Measurements from ENCODE around the gene COL11A2. TPM values are rescaled to one million over a fixed set of nuclear protein-coding genes. Genes with fewer than 3 reads are reported as not detected.
A peak's percentile ranks its signal among the peaks of the same experiment; 100 is the strongest.

COL11A2 gene
- polyA plus RNA-seq, 3 donors = 0.57 TPM; not detected in 2

DNA sequence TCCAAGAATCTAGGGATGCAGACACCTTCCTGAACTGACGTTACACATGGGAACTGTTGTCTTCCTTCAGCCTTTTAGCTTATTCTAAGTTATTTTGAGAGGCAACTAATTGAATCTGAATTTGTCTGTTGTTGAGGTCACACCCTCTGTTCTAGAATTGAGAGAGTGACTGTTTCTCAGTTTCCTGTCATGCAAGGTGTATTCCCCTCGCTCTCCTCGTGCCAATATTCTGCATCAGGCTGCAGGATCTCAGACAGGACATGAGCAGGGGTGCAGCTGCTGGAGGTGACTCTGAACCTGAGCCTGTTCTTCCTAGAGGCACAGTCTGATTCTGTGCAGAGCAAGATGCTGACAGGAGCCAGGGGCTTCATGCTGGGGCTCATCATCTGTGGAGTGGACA, 63.9 kb downstream of the COL11A2 start:
- WGBS (ENCODE audit: insufficient coverage) = 100% methylated on average over 2 of the region's 3 CpGs
- Histone ChIP-seq H2AFZ (ENCODE audit: insufficient read depth, low read depth, low read length, poor library complexity, severe bottlenecking) (no peak overlapping the region), H3K4me1 (ENCODE audit: control insufficient read depth in 1 of 2, insufficient read depth in 2 of 2, low read length in 2 of 2) (peaks cover 5 to 6% of the 10 kb centered on the region in 2 donors), H3K9ac (ENCODE audit: insufficient read depth, low read length, poor library complexity, severe bottlenecking) (no peak overlapping the region), H4K20me1 (ENCODE audit: insufficient read depth, low read length) (no peaks in the 10 kb centered on the region), H3K4me3 (replicated peaks in 1 of 3; ENCODE audit: low read depth in 2 of 3, low read length in 3 of 3) (no peak overlapping the region), H3K27me3 (ENCODE audit: control insufficient read depth in 2 of 2, insufficient read depth in 2 of 2, low read length in 2 of 2) (no peaks in the 10 kb centered on the region), H3K4me2 (replicated peaks; ENCODE audit: extremely low read depth, low read length, poor library complexity, severe bottlenecking) (no peak overlapping the region), H3K79me2 (ENCODE audit: insufficient read depth, low read length) (no peaks in the 10 kb centered on the region), H3K36me3 (replicated peaks in 1 of 2; ENCODE audit: control insufficient read depth in 1 of 2, insufficient read depth in 2 of 2, low read length in 2 of 2) (no peaks in the 10 kb centered on the region), H3K27ac (ENCODE audit: low read depth in 1 of 2, low read length in 2 of 2) (no peak overlapping the region), H3K9me3 (replicated peaks in 1 of 2; ENCODE audit: control insufficient read depth in 1 of 2, insufficient read depth in 1 of 2, low read length in 2 of 2) (peaks cover 10 to 13% of the 10 kb centered on the region in 2 donors)
- TF ChIP-seq, protein P1, sequence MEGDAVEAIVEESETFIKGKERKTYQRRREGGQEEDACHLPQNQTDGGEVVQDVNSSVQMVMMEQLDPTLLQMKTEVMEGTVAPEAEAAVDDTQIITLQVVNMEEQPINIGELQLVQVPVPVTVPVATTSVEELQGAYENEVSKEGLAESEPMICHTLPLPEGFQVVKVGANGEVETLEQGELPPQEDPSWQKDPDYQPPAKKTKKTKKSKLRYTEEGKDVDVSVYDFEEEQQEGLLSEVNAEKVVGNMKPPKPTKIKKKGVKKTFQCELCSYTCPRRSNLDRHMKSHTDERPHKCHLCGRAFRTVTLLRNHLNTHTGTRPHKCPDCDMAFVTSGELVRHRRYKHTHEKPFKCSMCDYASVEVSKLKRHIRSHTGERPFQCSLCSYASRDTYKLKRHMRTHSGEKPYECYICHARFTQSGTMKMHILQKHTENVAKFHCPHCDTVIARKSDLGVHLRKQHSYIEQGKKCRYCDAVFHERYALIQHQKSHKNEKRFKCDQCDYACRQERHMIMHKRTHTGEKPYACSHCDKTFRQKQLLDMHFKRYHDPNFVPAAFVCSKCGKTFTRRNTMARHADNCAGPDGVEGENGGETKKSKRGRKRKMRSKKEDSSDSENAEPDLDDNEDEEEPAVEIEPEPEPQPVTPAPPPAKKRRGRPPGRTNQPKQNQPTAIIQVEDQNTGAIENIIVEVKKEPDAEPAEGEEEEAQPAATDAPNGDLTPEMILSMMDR (IDR thresholded peaks at IDR 0.05) = no peak
- Mint-ChIP-seq H3K27ac (no peak overlapping the region), H3K4me3 (no peak overlapping the region), H3K4me1 (peaks cover 5% of the 10 kb centered on the region), H3K36me3 (peaks cover 0 to 3% of the 10 kb centered on the region in 2 donors), H3K27me3 (ENCODE audit: low read depth in 3 of 3) (peaks cover 3 to 10% (median 5%) of the 10 kb centered on the region in 3 donors), H3K9me3 (peaks cover 9 to 18% (median 12%) of the 10 kb centered on the region in 7 donors)
- intact Hi-C loops (cut with micrococcal nuclease) = no loop called here
- no peak for DNase-seq

DNA sequence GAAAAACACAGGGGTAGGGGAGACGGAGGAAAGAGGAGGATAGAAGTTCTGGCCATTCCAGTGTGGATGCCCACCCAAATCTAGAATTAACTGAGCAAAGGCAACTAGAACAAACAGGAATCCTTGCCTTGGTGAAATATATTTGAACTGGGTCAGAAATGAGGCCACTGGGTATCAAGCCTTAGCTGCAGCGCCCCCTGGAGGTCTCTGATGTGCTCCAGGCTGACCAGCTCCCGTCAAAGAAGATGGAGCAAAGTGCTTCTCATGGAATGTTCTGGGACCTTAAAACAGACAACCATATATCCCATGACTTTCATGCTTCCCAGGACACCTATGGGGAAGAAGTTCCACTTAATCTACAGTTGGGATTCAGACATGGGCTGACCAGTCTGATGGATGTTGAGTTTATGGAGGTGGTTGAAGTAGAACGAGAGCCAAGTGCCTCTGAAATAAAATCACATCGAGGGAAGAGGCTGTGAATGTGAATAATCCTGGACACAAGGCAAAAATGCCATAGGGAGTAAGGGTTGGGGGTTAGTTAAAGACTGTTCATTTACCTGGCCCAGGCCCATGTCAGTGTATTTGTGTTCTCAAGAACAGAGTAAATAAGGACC, 66.1 kb downstream of the COL11A2 start:
- no peaks in the 10 kb centered on the region for H3K36me3 ChIP-seq (replicated peaks in 1 of 2; ENCODE audit: control insufficient read depth in 1 of 2, insufficient read depth in 2 of 2, low read length in 2 of 2)
- no peak overlapping the region for H3K4me3 ChIP-seq (replicated peaks in 1 of 3; ENCODE audit: low read depth in 2 of 3, low read length in 3 of 3)
- H3K27me3 ChIP-seq (ENCODE audit: control insufficient read depth in 2 of 2, insufficient read depth in 2 of 2, low read length in 2 of 2) = no peaks in the 10 kb centered on the region
- peaks cover 0 to 3% of the 10 kb centered on the region in 2 donors for H3K36me3 Mint-ChIP-seq
- no peak overlapping the region for H2AFZ ChIP-seq (ENCODE audit: insufficient read depth, low read depth, low read length, poor library complexity, severe bottlenecking)
- no peaks in the 10 kb centered on the region for H3K4me1 ChIP-seq (ENCODE audit: control insufficient read depth in 1 of 2, insufficient read depth in 2 of 2, low read length in 2 of 2)
- no peak overlapping the region for H3K27ac Mint-ChIP-seq
- no peak overlapping the region for H3K27ac ChIP-seq (ENCODE audit: low read depth in 1 of 2, low read length in 2 of 2)
- TF ChIP-seq, protein P1 (IDR thresholded peaks at IDR 0.05) = peak; percentile 87
- H4K20me1 ChIP-seq (ENCODE audit: insufficient read depth, low read length) = no peaks in the 10 kb centered on the region
- no peaks in the 10 kb centered on the region for H3K4me1 Mint-ChIP-seq
- intact Hi-C loops (cut with micrococcal nuclease) = no loop called here
- H3K79me2 ChIP-seq (ENCODE audit: insufficient read depth, low read length) = no peaks in the 10 kb centered on the region
- peaks cover 5 to 13% (median 5%) of the 10 kb centered on the region in 3 donors for H3K27me3 Mint-ChIP-seq (ENCODE audit: low read depth in 3 of 3)
- H3K4me3 Mint-ChIP-seq = no peak overlapping the region
- H3K4me2 ChIP-seq (replicated peaks; ENCODE audit: extremely low read depth, low read length, poor library complexity, severe bottlenecking) = no peak overlapping the region
- peak; percentile 53 to 67 (median 65) for DNase-seq
- no peak overlapping the region for H3K9ac ChIP-seq (ENCODE audit: insufficient read depth, low read length, poor library complexity, severe bottlenecking)
- WGBS (ENCODE audit: insufficient coverage) = 67% methylated on average over 5 of the region's 5 CpGs
- H3K9me3 Mint-ChIP-seq = peaks cover 10 to 28% (median 18%) of the 10 kb centered on the region in 7 donors
- H3K9me3 ChIP-seq (replicated peaks in 1 of 2; ENCODE audit: control insufficient read depth in 1 of 2, insufficient read depth in 1 of 2, low read length in 2 of 2) = peaks cover 13 to 18% of the 10 kb centered on the region in 2 donors
